Measurements from ENCODE around the gene A2M. TPM values are rescaled to one million over a fixed set of nuclear protein-coding genes. Genes with fewer than 3 reads are reported as not detected.

Gene A2M
- total RNA-seq, 1 donor from 2014 or later, result 1.2 TPM

GRCh38 chr12:9135903-9136310, 20.2 kb upstream of the A2M start:
- no peaks in the 10 kb centered on the region for H3K4me1 Mint-ChIP-seq (ENCODE audit: unreplicated experiment)
- DNase-seq (ENCODE audit: extremely low spot score, unreplicated experiment), result no peak
- H3K27me3 Mint-ChIP-seq (ENCODE audit: unreplicated experiment), result peaks cover 2% of the 10 kb centered on the region
- H3K9me3 Mint-ChIP-seq (ENCODE audit: unreplicated experiment), result peaks cover 14% of the 10 kb centered on the region
- no peak for TF ChIP-seq CTCF (IDR thresholded peaks at IDR 0.05)
- no peak overlapping the region for H3K27ac Mint-ChIP-seq (ENCODE audit: unreplicated experiment)
- no peaks in the 10 kb centered on the region for H3K36me3 Mint-ChIP-seq (ENCODE audit: unreplicated experiment)
- H3K4me3 Mint-ChIP-seq (ENCODE audit: unreplicated experiment), result no peak overlapping the region

- no peak overlapping the region for H3K4me3 Mint-ChIP-seq (ENCODE audit: unreplicated experiment)
- H3K27me3 Mint-ChIP-seq (ENCODE audit: unreplicated experiment), result peaks cover 2% of the 10 kb centered on the region
- DNase-seq (ENCODE audit: extremely low spot score, unreplicated experiment), result no peak
Observed at GRCh38 chr12:9134981-9135628, 19.4 kb upstream of the A2M start.

GRCh38 chr12:9133216-9133916, 17.6 kb upstream of the A2M start:
- H3K4me3 Mint-ChIP-seq (ENCODE audit: unreplicated experiment), result no peak overlapping the region
- TF ChIP-seq CTCF (IDR thresholded peaks at IDR 0.05), result no peak
- H3K4me1 Mint-ChIP-seq (ENCODE audit: unreplicated experiment), result no peaks in the 10 kb centered on the region
- H3K27ac Mint-ChIP-seq (ENCODE audit: unreplicated experiment), result no peak overlapping the region
- H3K27me3 Mint-ChIP-seq (ENCODE audit: unreplicated experiment), result no peaks in the 10 kb centered on the region
- no peak for DNase-seq (ENCODE audit: extremely low spot score, unreplicated experiment)
- peaks cover 7% of the 10 kb centered on the region for H3K9me3 Mint-ChIP-seq (ENCODE audit: unreplicated experiment)
- no peaks in the 10 kb centered on the region for H3K36me3 Mint-ChIP-seq (ENCODE audit: unreplicated experiment)

More at GRCh38 chr12:9134981-9135628, 19.4 kb upstream of the A2M start:
- Mint-ChIP-seq H3K27ac (ENCODE audit: unreplicated experiment) (no peak overlapping the region), H3K4me1 (ENCODE audit: unreplicated experiment) (no peaks in the 10 kb centered on the region), H3K36me3 (ENCODE audit: unreplicated experiment) (no peaks in the 10 kb centered on the region), H3K9me3 (ENCODE audit: unreplicated experiment) (peaks cover 17% of the 10 kb centered on the region)
- TF ChIP-seq CTCF (IDR thresholded peaks at IDR 0.05), result no peak

- no peak for DNase-seq (ENCODE audit: extremely low spot score, unreplicated experiment)
- H3K27me3 Mint-ChIP-seq (ENCODE audit: unreplicated experiment), result no peaks in the 10 kb centered on the region
- H3K4me1 Mint-ChIP-seq (ENCODE audit: unreplicated experiment), result no peaks in the 10 kb centered on the region
- H3K27ac Mint-ChIP-seq (ENCODE audit: unreplicated experiment), result no peak overlapping the region
- no peak for TF ChIP-seq CTCF (IDR thresholded peaks at IDR 0.05)
- H3K9me3 Mint-ChIP-seq (ENCODE audit: unreplicated experiment), result peaks cover 14% of the 10 kb centered on the region
- no peak overlapping the region for H3K4me3 Mint-ChIP-seq (ENCODE audit: unreplicated experiment)
- H3K36me3 Mint-ChIP-seq (ENCODE audit: unreplicated experiment), result no peaks in the 10 kb centered on the region
Observed at GRCh38 chr12:9132008-9132535, 16.4 kb upstream of the A2M start.

- H3K4me1 Mint-ChIP-seq (ENCODE audit: unreplicated experiment), result no peaks in the 10 kb centered on the region
- DNase-seq (ENCODE audit: extremely low spot score, unreplicated experiment), result no peak
- TF ChIP-seq CTCF (IDR thresholded peaks at IDR 0.05), result no peak
- H3K4me3 Mint-ChIP-seq (ENCODE audit: unreplicated experiment), result no peak overlapping the region
- no peaks in the 10 kb centered on the region for H3K36me3 Mint-ChIP-seq (ENCODE audit: unreplicated experiment)
- H3K27ac Mint-ChIP-seq (ENCODE audit: unreplicated experiment), result no peak overlapping the region
- peaks cover 14% of the 10 kb centered on the region for H3K9me3 Mint-ChIP-seq (ENCODE audit: unreplicated experiment)
- no peaks in the 10 kb centered on the region for H3K27me3 Mint-ChIP-seq (ENCODE audit: unreplicated experiment)
Observed at GRCh38 chr12:9130244-9130643, 14.5 kb upstream of the A2M start.
